ENCODE measurements around the gene BAZ1B.
"Not testable (repeated sequence)": the region's sequence is repeated elsewhere in the genome, so short reads cannot be mapped to it uniquely, and the experiment has no call there.

Gene BAZ1B

GRCh38 chr7:73443548-73444255, 78.4 kb downstream of the BAZ1B start:
- FAIRE-seq = no peak

GRCh38 chr7:73442903-73443500, 79.1 kb downstream of the BAZ1B start:
- FAIRE-seq = no peak

GRCh38 chr7:73442222-73442902, 79.7 kb downstream of the BAZ1B start:
- FAIRE-seq = no peak

GRCh38 chr7:73439410-73439704, 82.7 kb downstream of the BAZ1B start:
- FAIRE-seq = no peak

GRCh38 chr7:73438547-73439409, 83.3 kb downstream of the BAZ1B start:
- FAIRE-seq = no peak

- FAIRE-seq = no peak
Observed at GRCh38 chr7:73437621-73438416, 84.3 kb downstream of the BAZ1B start.

- FAIRE-seq = no peak
Observed at GRCh38 chr7:73437091-73437490, 85.0 kb downstream of the BAZ1B start.

- FAIRE-seq = no peak
Observed at GRCh38 chr7:73436031-73436929, 85.8 kb downstream of the BAZ1B start.

- no peak for FAIRE-seq
Observed at GRCh38 chr7:73435471-73436009, 86.6 kb downstream of the BAZ1B start.

- no peak for FAIRE-seq
Observed at GRCh38 chr7:73434701-73435069, 87.4 kb downstream of the BAZ1B start.

- FAIRE-seq = no peak
Observed at GRCh38 chr7:73433924-73434700, 88.0 kb downstream of the BAZ1B start.

- FAIRE-seq = no peak
Observed at GRCh38 chr7:73432676-73433075, 89.4 kb downstream of the BAZ1B start.

GRCh38 chr7:73431041-73431835, 90.9 kb downstream of the BAZ1B start:
- FAIRE-seq = no peak

- FAIRE-seq = not testable (repeated sequence)
Observed at GRCh38 chr7:73430540-73430939, 91.6 kb downstream of the BAZ1B start.

GRCh38 chr7:73429622-73430505, 92.2 kb downstream of the BAZ1B start:
- FAIRE-seq = no peak

GRCh38 chr7:73429215-73429614, 92.9 kb downstream of the BAZ1B start:
- no peak for FAIRE-seq

GRCh38 chr7:73427902-73428787, 93.9 kb downstream of the BAZ1B start:
- FAIRE-seq = no peak
